HFF-Myc (cell line): ENCODE results near the gene ZNF70.

Source experiments
- DNase-seq: peaks from one replicate; pipeline ENCODE4 v3.0.0-alpha.2; 2011; ENCODE audit warnings: low read depth; ENCODE audit errors: extremely low read depth
- H3K4me3 ChIP-seq: replicated peaks from 2 replicates; pipeline ENCODE4 v1.5.1; 2011; ENCODE audit warnings: low read depth, mild to moderate bottlenecking, control low read depth, low read length
- TF ChIP-seq, protein P1 (sequence below): IDR thresholded peaks from 2 replicates; pipeline ENCODE4 v1.5.1; 2012; ENCODE audit warnings: mild to moderate bottlenecking, low read depth, low read length, control low read depth; ENCODE audit errors: missing control alignments

Gene ZNF70

DNA sequence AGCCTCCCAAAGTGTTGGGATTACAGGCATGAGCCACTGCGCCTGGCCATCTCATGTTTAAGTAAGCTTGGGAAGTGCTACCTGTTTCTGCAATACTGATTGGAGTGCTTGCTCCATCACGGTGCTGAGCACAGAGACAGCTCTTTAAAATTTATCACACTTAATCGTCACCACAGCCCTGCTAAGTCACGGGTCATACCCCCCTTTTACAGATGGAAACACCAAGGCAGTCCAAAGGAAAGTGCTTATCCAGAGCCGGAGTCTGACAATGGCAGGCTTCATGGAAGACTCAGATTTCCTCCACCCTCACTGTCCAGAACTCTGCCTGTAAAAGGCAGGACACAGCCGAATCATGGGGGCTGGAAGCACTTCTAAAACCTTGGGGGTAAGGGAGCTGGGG, 9.1 kb upstream of the ZNF70 start:
- no peak for DNase-seq
- H3K4me3 ChIP-seq = no peak overlapping the region
- TF ChIP-seq, protein P1, sequence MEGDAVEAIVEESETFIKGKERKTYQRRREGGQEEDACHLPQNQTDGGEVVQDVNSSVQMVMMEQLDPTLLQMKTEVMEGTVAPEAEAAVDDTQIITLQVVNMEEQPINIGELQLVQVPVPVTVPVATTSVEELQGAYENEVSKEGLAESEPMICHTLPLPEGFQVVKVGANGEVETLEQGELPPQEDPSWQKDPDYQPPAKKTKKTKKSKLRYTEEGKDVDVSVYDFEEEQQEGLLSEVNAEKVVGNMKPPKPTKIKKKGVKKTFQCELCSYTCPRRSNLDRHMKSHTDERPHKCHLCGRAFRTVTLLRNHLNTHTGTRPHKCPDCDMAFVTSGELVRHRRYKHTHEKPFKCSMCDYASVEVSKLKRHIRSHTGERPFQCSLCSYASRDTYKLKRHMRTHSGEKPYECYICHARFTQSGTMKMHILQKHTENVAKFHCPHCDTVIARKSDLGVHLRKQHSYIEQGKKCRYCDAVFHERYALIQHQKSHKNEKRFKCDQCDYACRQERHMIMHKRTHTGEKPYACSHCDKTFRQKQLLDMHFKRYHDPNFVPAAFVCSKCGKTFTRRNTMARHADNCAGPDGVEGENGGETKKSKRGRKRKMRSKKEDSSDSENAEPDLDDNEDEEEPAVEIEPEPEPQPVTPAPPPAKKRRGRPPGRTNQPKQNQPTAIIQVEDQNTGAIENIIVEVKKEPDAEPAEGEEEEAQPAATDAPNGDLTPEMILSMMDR = no peak

DNA sequence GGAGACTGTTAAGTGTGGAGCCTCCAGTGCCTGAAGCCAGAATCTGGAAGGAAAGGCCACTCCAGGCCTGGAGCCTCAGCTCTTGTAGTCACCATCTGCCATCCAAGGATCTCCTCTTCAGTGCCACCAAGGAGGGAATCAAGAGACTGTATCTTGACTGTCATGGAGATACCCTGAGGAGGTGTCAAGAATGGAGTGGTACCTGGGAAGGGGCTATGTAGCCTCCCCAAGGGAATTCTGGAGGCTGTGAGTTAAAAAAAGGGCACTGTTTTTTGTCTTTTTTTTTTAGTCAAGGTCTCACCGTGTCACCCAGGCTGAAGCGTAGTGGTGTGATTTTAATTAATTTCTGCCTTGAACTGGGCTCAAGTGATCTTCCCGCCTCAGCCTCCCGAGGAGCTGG, 8.7 kb upstream of the ZNF70 start:
- no peak overlapping the region for H3K4me3 ChIP-seq
- TF ChIP-seq, protein P1 = no peak
- DNase-seq = no peak

DNA sequence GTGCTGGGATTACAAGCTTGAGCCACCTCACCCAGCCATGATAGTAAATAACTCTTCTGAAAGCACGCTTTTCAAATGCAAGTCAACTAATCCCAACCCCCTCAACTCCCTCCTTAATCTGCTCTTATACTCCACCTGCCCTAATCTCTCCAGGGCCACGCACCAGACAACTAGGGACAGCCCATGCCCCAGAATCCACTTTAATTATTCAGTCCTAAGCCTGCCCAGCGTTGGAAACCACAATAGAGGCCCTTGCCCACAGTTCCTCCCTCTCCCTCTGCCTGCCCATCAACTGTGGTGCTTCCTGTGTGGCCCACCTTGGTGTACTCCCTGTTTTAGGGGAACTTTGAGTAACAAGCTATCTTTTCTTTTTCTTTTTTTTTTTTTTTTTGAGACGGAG, 6.0 kb upstream of the ZNF70 start:
- no peak overlapping the region for H3K4me3 ChIP-seq
- TF ChIP-seq, protein P1 = no peak
- DNase-seq = no peak

- TF ChIP-seq, protein P1 = no peak
- H3K4me3 ChIP-seq = no peak overlapping the region
- DNase-seq = no peak
Observed at GRCh38 chr22:23755711-23756110, 4.8 kb upstream of the ZNF70 start.

DNA sequence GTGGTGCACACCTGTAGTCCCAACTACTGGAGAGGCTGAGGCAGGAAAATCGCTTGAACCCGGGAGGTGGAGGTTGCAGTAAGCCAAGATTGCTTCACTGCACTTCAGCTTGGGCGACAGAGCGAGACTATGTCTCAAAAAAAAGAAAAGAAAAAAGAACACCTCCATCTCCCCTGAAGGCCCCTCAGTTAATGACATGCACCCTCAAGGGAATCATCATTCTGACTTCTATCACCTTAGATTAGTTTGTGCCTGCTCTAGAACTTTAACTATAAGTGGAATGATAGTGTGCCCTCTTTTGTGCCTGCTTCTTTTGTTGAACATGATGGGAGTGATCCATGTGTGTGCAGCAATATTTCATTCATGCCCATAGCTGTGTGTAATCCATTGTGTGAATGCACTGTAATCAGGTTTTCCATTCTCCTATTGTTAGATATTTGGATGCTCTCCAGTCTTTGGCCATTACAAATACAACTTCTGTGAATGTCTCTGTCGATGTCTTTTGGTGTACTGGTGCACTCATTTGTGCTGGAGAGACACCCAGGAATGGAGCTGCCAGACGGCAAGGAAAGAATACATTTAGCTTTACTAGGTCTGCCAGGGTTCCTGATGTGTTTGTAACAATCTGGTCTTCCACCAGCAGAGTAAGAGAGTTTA, 4.2 kb upstream of the ZNF70 start:
- DNase-seq = no peak
- no peak overlapping the region for H3K4me3 ChIP-seq
- TF ChIP-seq, protein P1 = no peak

GRCh38 chr22:23754220-23754919, 3.5 kb upstream of the ZNF70 start, which contains the start of gene VPREB3:
VPREB3 (minus strand) TSS chr22:23754425; CDS start chr22:23754363, 62 bp downstream.
- TF ChIP-seq, protein P1 = no peak
- DNase-seq = no peak
- H3K4me3 ChIP-seq = no peak within 1 kb of the TSS

- TF ChIP-seq, protein P1 = no peak
- DNase-seq = no peak
- H3K4me3 ChIP-seq = no peak overlapping the region
Observed at GRCh38 chr22:23753385-23753784, 2.5 kb upstream of the ZNF70 start.
